HT-29 (cell line): ENCODE data around the gene DRAXIN. TPM values are rescaled to one million over a fixed set of nuclear protein-coding genes. Genes with fewer than 3 reads are reported as not detected.

Source experiments
- DNase-seq: peaks from one replicate; pipeline ENCODE4 v3.0.0-alpha.2; 2015; ENCODE audit warnings: low spot score
- total RNA-seq: library from RNA; depleted of rRNA; stranded (reverse); fragments of >200 nt; shearing (Covaris generic); gene quantifications from 2 replicates; pipeline ENCODE4 v1.2.3, GENCODE V29; 2014; rRNA removed

Gene DRAXIN
- not detected in 2 replicates for total RNA-seq

GRCh38 chr1:11691302-11691914, at the start of gene DRAXIN:
TSS of gene DRAXIN (plus strand) at chr1:11691710. CDS start at chr1:11706259, 14,549 bp downstream.
- no peak for DNase-seq

GRCh38 chr1:11641776-11642305, 49.7 kb upstream of the DRAXIN start:
- DNase-seq, result no peak

- peak; percentile 72 for DNase-seq
Measured at GRCh38 chr1:11642418-11643017, 49.0 kb upstream of the DRAXIN start.

GRCh38 chr1:11643782-11644181, 47.7 kb upstream of the DRAXIN start:
- DNase-seq, result no peak

- DNase-seq, result no peak
Measured at GRCh38 chr1:11645270-11645669, 46.2 kb upstream of the DRAXIN start.

GRCh38 chr1:11645670-11646265, 45.7 kb upstream of the DRAXIN start:
- peak; percentile 85 for DNase-seq

GRCh38 chr1:11646317-11646716, 45.2 kb upstream of the DRAXIN start:
- DNase-seq, result no peak

GRCh38 chr1:11647333-11647732, 44.2 kb upstream of the DRAXIN start:
- no peak for DNase-seq

- no peak for DNase-seq
Measured at GRCh38 chr1:11648039-11648438, 43.5 kb upstream of the DRAXIN start.

GRCh38 chr1:11648732-11649158, 42.8 kb upstream of the DRAXIN start:
- no peak for DNase-seq

- no peak for DNase-seq
Measured at GRCh38 chr1:11649237-11649623, 42.3 kb upstream of the DRAXIN start.

- DNase-seq, result no peak
Measured at GRCh38 chr1:11649624-11650330, 41.7 kb upstream of the DRAXIN start.

- peak; percentile 71 for DNase-seq
Measured at GRCh38 chr1:11650331-11650991, 41.0 kb upstream of the DRAXIN start.

- no peak for DNase-seq
Measured at GRCh38 chr1:11651017-11651416, 40.5 kb upstream of the DRAXIN start.

GRCh38 chr1:11652203-11652780, 39.2 kb upstream of the DRAXIN start:
- no peak for DNase-seq

- DNase-seq, result no peak
Measured at GRCh38 chr1:11653101-11653860, 38.2 kb upstream of the DRAXIN start.

GRCh38 chr1:11653861-11654136, 37.7 kb upstream of the DRAXIN start:
- DNase-seq, result no peak

GRCh38 chr1:11654137-11654938, 37.2 kb upstream of the DRAXIN start, which contains the start of the genes FBXO2 and FBXO44:
TSS of gene FBXO2 (minus strand) at chr1:11654429. CDS start at chr1:11654340, 89 bp downstream.
TSS of gene FBXO44 (plus strand) at chr1:11654877. CDS start at chr1:11655836, 959 bp downstream.
- DNase-seq, result no peak

- DNase-seq, result no peak
Measured at GRCh38 chr1:11654939-11655808, 36.3 kb upstream of the DRAXIN start.
